GM04503 (cell line): ENCODE measurements around the gene BRI3BP.
"Not testable (repeated sequence)": the region's sequence is repeated elsewhere in the genome, so short reads cannot be mapped to it uniquely, and the experiment has no call there.

Experiments used
- DNase-seq: peaks from one replicate; pipeline ENCODE4 v3.0.0-alpha.2; 2012; ENCODE audit warnings: low read depth

BRI3BP gene

GRCh38 chr12:125068391-125068790 is 74.9 kb downstream of the BRI3BP start:
- DNase-seq: no peak

GRCh38 chr12:125069616-125070015 is 76.2 kb downstream of the BRI3BP start:
- no peak for DNase-seq

- no peak for DNase-seq
Measured at GRCh38 chr12:125070112-125070511, 76.7 kb downstream of the BRI3BP start.

GRCh38 chr12:125070661-125071390 is 77.4 kb downstream of the BRI3BP start:
- DNase-seq: no peak

GRCh38 chr12:125071456-125071855 is 78.0 kb downstream of the BRI3BP start:
- no peak for DNase-seq

GRCh38 chr12:125072496-125072895 is 79.1 kb downstream of the BRI3BP start:
- DNase-seq: no peak

- DNase-seq: not testable (repeated sequence)
Measured at GRCh38 chr12:125074294-125074693, 80.8 kb downstream of the BRI3BP start.

GRCh38 chr12:125076103-125076502 is 82.7 kb downstream of the BRI3BP start:
- no peak for DNase-seq

- DNase-seq: no peak
Measured at GRCh38 chr12:125079084-125079483, 85.6 kb downstream of the BRI3BP start.

GRCh38 chr12:125079648-125080645 is 86.5 kb downstream of the BRI3BP start:
- DNase-seq: no peak
